NCI-H2196 treated with DMSO at 0.1 percent for 48 hours (cell line): ENCODE measurements around the gene ODF4.
"Not testable (repeated sequence)": the region's sequence is repeated elsewhere in the genome, so short reads cannot be mapped to it uniquely, and the experiment has no call there.

ENCODE experiments used
- DNase-seq: peaks from one replicate; lab custom pipeline; 2025; ENCODE audit not compliant: unreplicated experiment; lab: John Stamatoyannopoulos, UW

The ODF4 gene

GRCh38 chr17:8393470-8394231 lies 54.0 kb downstream of the ODF4 start:
- DNase-seq, result no peak

- not testable (repeated sequence) for DNase-seq
Observed at GRCh38 chr17:8394497-8394896, 54.9 kb downstream of the ODF4 start.
